ENCODE measurements around the gene LBH. TPM values are rescaled to one million over a fixed set of nuclear protein-coding genes. Genes with fewer than 3 reads are reported as not detected.

Gene LBH
- total and polyA plus RNA-seq, 2 experiments from 2014 or later = 17.5 to 30.3 TPM

- no peak overlapping the region; the same call in 2 of the 3 replicates for H3K4me3 Mint-ChIP-seq
- DNase-seq (ENCODE audit: low spot score) = peak; percentile 52
- no peak overlapping the region for H2AFZ ChIP-seq
Observed at GRCh38 chr2:30234180-30234971, 3.0 kb downstream of the LBH start.

GRCh38 chr2:30235008-30235655 lies 3.8 kb downstream of the LBH start:
- H3F3A ChIP-seq (replicated peaks; ENCODE audit: low read depth) = 0 out of 2 replicates have a peak, but pooled peaks cover 3% of the 10 kb centered on the region
- peaks cover 8% of the 10 kb centered on the region; the same call in 1 of the 2 replicates for H4K20me1 ChIP-seq (replicated peaks; ENCODE audit: insufficient read depth)
- peaks cover 27% of the 10 kb centered on the region for H3K27me3 ChIP-seq (ENCODE audit: insufficient read depth)
- no peak for DNase-seq (ENCODE audit: low spot score)
- Mint-ChIP-seq H3K4me3 (no peak overlapping the region), H3K4me1 (peaks cover 29% of the 10 kb centered on the region), H3K27ac (no peak overlapping the region), H3K9me3 (no peaks in the 10 kb centered on the region), H3K27me3 (ENCODE audit: insufficient read depth, low read depth, poor library complexity) (peaks cover 23% of the 10 kb centered on the region), H3K36me3 (ENCODE audit: low read depth) (peaks cover 6% of the 10 kb centered on the region; the same call in 1 of the 3 replicates)
- no peak for ATAC-seq
- H3K9me2 ChIP-seq (ENCODE audit: insufficient read depth) = no peaks in the 10 kb centered on the region
- no peak overlapping the region for H3K4me2 ChIP-seq
- no peaks in the 10 kb centered on the region for H3K36me3 ChIP-seq (ENCODE audit: insufficient read depth)
- no peak overlapping the region for H2AFZ ChIP-seq
- H3K27ac ChIP-seq (ENCODE audit: low read depth) = no peak overlapping the region
- H3K4me1 ChIP-seq (ENCODE audit: insufficient read depth) = peaks cover 16% of the 10 kb centered on the region
- H3K79me2 ChIP-seq (replicated peaks; ENCODE audit: insufficient read depth) = peaks cover 22% of the 10 kb centered on the region
- H3K4me3 ChIP-seq = no peak overlapping the region
- no peak for TF ChIP-seq ZNF331 (CRISPR knock-in tag; IDR thresholded peaks at IDR 0.05; ENCODE audit: low read depth)
- TF ChIP-seq ZNF462 (CRISPR knock-in tag; IDR thresholded peaks at IDR 0.05) = no peak
- no peak for TF ChIP-seq EZH2phosphoT487 (IDR thresholded peaks at IDR 0.05; ENCODE audit: unreplicated experiment)
- no peak for TF ChIP-seq EZH2 (IDR thresholded peaks at IDR 0.05; ENCODE audit: low read depth, unreplicated experiment)
- no peak for TF ChIP-seq ZNF114 (CRISPR knock-in tag; IDR thresholded peaks at IDR 0.05)
- no peak for TF ChIP-seq JUNB (IDR thresholded peaks at IDR 0.05; ENCODE audit: unreplicated experiment)
- TF ChIP-seq CTCF (conservative IDR thresholded peaks at IDR 0.05; ENCODE audit: low read depth in 2 of 2) = no peak
- no peak for TF ChIP-seq CREB1 (CRISPR knock-in tag; IDR thresholded peaks at IDR 0.05; ENCODE audit: low read depth)

More at GRCh38 chr2:30234180-30234971, 3.0 kb downstream of the LBH start:
- peaks cover 20% of the 10 kb centered on the region for H3K79me2 ChIP-seq (replicated peaks; ENCODE audit: insufficient read depth)
- Mint-ChIP-seq H3K36me3 (ENCODE audit: low read depth) (peaks cover 3% of the 10 kb centered on the region; the same call in 1 of the 3 replicates), H3K9me3 (no peaks in the 10 kb centered on the region), H3K27me3 (ENCODE audit: insufficient read depth, low read depth, poor library complexity) (peaks cover 28% of the 10 kb centered on the region), H3K27ac (no peak overlapping the region), H3K4me1 (peaks cover 31% of the 10 kb centered on the region)
- 0 out of 2 replicates have a peak, but pooled peaks cover 3% of the 10 kb centered on the region for H3F3A ChIP-seq (replicated peaks; ENCODE audit: low read depth)
- no peaks in the 10 kb centered on the region for H3K36me3 ChIP-seq (ENCODE audit: insufficient read depth)
- peak overlapping the region; percentile 100 for H3K4me2 ChIP-seq
- TF ChIP-seq EZH2phosphoT487 (IDR thresholded peaks at IDR 0.05; ENCODE audit: unreplicated experiment) = no peak
- no peak for TF ChIP-seq EZH2 (IDR thresholded peaks at IDR 0.05; ENCODE audit: low read depth, unreplicated experiment)
- peaks cover 35% of the 10 kb centered on the region for H3K27me3 ChIP-seq (ENCODE audit: insufficient read depth)
- no peak overlapping the region for H3K27ac ChIP-seq (ENCODE audit: low read depth)
- no peak for ATAC-seq
- H3K4me1 ChIP-seq (ENCODE audit: insufficient read depth) = peaks cover 16% of the 10 kb centered on the region
- H3K9me2 ChIP-seq (ENCODE audit: insufficient read depth) = no peaks in the 10 kb centered on the region
- H3K4me3 ChIP-seq = 0 out of 2 replicates have a peak overlapping the region, but pooled peaks have one; percentile 87
- H4K20me1 ChIP-seq (replicated peaks; ENCODE audit: insufficient read depth) = peaks cover 8% of the 10 kb centered on the region; the same call in 1 of the 2 replicates
